HS-27A (cell line): ENCODE measurements around the gene ZFHX3.

Experiments used
- DNase-seq: peaks from one replicate; pipeline ENCODE4 v3.0.0-alpha.2; 2012; ENCODE audit warnings: low read depth, missing footprints

The ZFHX3 gene

DNA sequence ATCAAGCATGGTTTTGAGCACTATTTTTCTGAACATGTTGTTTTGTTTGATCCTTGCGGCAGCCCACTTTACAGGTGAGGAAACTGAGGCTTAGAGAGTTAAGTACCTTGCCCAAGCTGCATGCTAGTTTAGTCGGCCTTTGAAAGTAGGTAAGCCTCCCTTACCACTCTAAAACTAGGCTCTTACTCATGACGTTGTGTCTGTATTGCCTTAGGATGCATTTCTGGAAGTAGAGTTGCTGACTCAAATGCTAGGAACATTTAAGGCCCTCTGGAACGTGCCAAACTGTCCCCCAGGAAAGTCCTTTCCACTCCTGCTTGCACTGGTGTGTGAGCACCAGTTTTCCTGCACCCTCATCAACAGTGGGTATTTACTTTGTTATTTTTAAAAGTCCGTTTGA lies 76.6 kb downstream of the ZFHX3 start:
- DNase-seq = no peak

GRCh38 chr16:72970656-72971055 lies 77.3 kb downstream of the ZFHX3 start:
- DNase-seq = no peak

- no peak for DNase-seq
These were observed 78.1 kb downstream of the ZFHX3 start for GRCh38 chr16:72969812-72970211.

DNA sequence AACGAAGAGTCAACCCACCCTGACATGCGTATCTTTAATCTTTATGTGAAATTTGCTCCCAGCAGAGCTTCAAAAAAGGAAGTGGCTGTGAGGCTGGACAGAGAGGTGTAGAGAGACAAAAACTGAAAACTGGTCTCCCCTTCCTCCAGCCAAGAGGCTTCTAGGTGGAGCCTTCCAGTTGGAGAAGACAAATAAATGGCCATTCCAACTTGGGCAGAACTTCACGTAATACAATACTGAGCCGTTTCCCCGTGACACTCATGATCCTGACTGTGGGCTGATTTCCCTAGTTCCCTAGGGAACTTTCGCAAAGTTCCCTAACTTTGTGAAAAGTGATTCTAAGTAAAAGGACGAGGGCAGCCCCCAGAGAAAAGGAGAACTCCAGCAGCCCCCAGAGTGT lies 78.8 kb downstream of the ZFHX3 start:
- no peak for DNase-seq

- DNase-seq = no peak
These were observed 80.0 kb downstream of the ZFHX3 start for GRCh38 chr16:72967941-72968340.

- DNase-seq = no peak
These were observed 84.2 kb downstream of the ZFHX3 start for GRCh38 chr16:72963533-72964315.

- DNase-seq = no peak
These were observed 85.6 kb downstream of the ZFHX3 start for GRCh38 chr16:72962347-72962746.

GRCh38 chr16:72961863-72962262 lies 86.1 kb downstream of the ZFHX3 start:
- DNase-seq = no peak

DNA sequence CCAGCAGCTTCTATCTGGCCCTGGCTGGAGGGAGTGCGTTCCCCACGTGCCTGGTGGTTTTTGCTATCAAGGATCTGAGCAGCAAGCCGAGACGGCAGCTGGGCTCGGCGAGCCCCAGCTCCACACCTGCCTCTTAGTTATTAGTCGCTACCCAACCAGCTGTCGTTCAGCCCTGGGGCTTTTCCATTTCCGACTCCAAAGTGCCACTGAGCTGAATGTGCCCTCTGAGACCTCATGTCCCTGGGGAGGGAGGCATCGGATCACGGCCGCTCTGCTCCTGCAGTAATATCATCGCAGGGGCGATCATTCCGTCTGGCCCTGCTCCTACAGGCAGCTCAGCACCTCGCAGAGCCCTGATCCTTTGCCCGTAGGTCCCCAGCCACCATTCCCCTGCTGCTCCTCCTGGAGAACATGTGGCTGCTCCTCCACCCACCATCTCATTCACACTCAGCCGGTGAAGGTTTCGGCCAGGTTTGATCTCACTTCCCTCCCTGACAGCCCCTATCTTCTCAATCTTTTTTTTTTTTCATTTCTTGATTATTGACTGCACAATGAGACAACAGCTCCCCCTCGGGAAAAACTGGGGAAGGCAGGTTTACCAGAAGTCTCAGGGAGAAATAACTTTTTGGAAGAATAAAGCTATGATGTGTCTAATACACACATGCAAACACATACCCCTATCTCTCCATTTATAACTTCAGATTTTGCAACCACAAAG lies 86.7 kb downstream of the ZFHX3 start:
- DNase-seq = no peak

DNA sequence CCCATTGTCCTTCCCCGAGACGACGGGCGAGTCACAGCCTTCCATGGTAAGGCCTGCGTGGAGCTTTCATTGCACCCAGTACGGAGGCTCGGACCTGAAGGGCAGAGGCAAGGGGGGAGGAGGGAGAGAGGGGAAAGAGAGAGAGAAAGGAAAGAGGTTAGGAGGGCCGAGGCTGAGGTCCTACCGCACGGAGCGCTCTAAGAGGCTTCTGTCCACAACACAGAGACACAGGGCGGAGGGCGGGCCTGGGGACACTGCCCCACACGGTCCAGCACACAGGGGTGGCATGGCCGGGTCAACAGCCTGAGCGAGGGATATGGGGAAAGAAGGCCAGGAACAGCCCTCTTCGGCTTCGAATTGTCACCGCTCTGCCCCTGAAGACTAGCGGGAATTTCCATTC lies 87.8 kb downstream of the ZFHX3 start:
- DNase-seq = no peak

GRCh38 chr16:72959301-72959996 lies 88.5 kb downstream of the ZFHX3 start:
- DNase-seq = no peak

- no peak for DNase-seq
These were observed 89.3 kb downstream of the ZFHX3 start for GRCh38 chr16:72958522-72959076.

GRCh38 chr16:72957303-72958277 lies 90.3 kb downstream of the ZFHX3 start:
- DNase-seq = no peak

DNA sequence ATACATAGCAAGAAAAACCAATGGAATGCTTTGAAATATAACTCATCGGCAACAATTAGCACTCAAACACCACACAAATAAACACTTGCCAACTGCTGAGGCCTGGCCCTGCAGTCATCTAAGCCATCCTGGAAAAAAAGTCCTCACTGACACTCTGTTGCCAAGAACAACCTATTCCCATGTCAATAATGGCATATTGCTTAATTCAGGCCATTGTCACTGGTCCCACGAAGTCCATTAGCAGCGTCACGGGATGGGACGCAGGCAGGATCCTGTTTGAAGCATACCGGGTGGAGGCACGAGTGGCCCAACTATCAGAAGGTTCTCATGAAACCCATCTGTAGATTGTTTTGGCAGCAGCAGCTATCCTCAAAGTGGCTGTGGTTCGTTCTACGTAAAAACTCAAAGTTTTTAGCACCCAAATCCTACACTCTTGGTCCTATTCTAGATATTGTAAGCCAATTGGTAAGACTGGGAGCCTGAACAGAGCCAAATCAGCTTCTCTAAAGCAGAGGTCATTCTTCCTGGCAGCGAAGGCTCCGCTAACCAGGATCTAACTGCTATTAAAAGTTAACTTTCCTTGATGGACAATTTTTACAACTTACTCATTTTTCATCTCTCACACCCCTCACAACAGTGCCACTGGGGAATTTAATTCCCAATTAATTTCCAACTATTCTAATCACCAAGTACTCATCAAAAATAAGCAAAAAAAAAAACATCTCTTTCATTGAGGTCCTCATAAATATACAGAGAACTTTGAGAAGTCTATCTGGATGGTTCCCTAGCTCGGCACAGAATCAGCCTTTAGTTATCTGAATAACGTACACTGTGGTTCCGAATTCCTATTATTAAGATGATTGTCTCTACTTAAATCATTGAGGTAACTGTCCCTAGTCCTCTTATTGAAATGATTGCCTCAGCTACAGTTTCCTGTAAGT lies 91.5 kb downstream of the ZFHX3 start:
- no peak for DNase-seq

DNA sequence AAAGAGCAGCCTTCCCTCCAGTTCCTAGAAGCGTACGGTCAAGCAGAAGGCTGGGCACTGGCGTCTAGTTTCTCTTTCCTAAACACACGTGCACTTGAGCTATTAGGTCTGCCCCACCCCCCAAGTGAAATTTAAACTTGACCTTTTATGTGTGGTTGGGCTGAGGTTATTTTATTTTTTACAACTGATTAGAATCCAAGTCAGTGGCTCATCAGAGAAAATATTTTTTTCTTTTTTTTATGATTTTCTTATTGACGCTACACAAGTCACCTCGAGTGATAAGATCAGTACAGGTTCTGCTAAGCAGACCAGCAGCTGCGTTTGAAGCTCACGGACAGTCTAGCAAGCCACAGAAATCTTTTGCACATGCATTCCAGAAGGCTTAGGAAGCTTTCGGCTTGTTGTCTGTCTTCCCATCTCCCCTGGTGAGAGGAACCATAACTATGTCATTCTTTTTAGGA lies 95.1 kb downstream of the ZFHX3 start:
- peak; percentile 56 for DNase-seq

- DNase-seq = no peak
These were observed 95.5 kb downstream of the ZFHX3 start for GRCh38 chr16:72952404-72952803.

DNA sequence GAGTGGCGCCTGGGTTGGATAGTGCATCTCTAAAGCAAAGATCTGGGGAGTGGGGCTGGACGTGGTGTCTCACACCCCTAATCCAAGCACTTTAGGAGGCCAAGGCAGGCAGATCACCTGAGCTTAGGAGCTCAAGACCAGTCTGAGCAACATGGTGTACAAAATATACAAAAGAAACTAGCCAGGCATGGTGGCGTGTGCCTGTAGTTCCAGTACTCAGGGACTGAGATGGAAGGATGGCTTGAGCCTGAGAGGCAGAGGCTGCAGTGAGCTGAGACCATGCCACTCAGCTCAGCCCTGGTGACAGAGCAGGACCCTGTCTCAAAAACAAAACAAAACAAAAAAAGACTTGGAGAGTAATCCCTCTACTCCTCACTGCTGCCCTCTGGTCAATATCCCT lies 96.0 kb downstream of the ZFHX3 start:
- no peak for DNase-seq

DNA sequence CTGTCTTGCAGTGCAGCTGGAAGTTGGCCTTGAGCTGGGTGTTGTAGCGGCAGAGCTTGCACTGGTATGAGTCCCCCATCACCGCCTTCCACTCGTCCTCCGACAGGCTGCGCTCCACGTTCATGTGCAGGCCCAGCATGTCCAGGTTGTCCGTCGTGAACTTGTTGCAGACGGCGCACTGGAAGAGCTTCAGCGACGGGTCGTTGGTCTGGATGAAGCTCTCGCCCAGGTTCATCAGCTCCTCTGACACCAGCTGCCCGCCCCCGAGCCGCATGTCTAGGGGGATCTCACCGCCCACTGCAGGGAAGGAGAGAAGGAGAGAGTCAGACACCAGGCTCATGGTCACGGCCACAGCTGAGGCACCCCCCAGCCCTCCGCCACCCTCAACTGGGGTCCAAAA lies 97.3 kb downstream of the ZFHX3 start:
- DNase-seq = no peak

GRCh38 chr16:72948238-72948829 lies 99.6 kb downstream of the ZFHX3 start:
- no peak for DNase-seq
